WI38 (cell line): ENCODE results near the gene EIF2AK2.

Experiments
- H3K4me3 ChIP-seq: 2 replicates; pipeline ENCODE4 v1.5.1; 2011; ENCODE audit warnings: low read depth, mild to moderate bottlenecking, control low read depth, low read length
- CTCF ChIP-seq: IDR thresholded peaks from 2 replicates; pipeline ENCODE4 v1.5.1; 2012; ENCODE audit warnings: low read depth, mild to moderate bottlenecking, control low read depth, low read length

Gene EIF2AK2

GRCh38 chr2:37059841-37060240, 96.9 kb downstream of the EIF2AK2 start:
- no peak for TF ChIP-seq CTCF
- H3K4me3 ChIP-seq = no peak overlapping the region

- no peak for TF ChIP-seq CTCF
- H3K4me3 ChIP-seq = no peak overlapping the region
Observed at GRCh38 chr2:37052600-37053332, 104.0 kb downstream of the EIF2AK2 start.
